ENCODE results near the gene ZNF710.

- TF ChIP-seq CTCF (IDR thresholded peaks at IDR 0.05; ENCODE audit: control extremely low read depth in 1 of 3, insufficient read depth in 1 of 3, low read depth in 1 of 3, low read length in 3 of 3) (no peak), EZH2 (IDR thresholded peaks at IDR 0.05; ENCODE audit: low read depth, low read length, severe bottlenecking) (no peak), POLR2A (IDR thresholded peaks at IDR 0.05; ENCODE audit: control extremely low read depth in 1 of 2, low read depth in 2 of 2, low read length in 2 of 2) (no peak), CEBPB (IDR thresholded peaks at IDR 0.05; ENCODE audit: low read depth, low read length) (no peak), RBBP5 (IDR thresholded peaks at IDR 0.05; ENCODE audit: borderline replicate concordance, low read depth, low read length) (no peak), SIX5 (IDR thresholded peaks at IDR 0.05; ENCODE audit: low read depth, low read length) (no peak), ATF3 (IDR thresholded peaks at IDR 0.05; ENCODE audit: insufficient read depth, low read depth, low read length) (no peak)
Measured at GRCh38 chr15:90091156-90091931, 90.2 kb downstream of the ZNF710 start.

Measured in H1 (cell line).